MM.1S (cell line): ENCODE data around the gene KCNH8.

Experiments
- EZH2 ChIP-seq: fragments of 300-600 bp; sonication (generic); optimal IDR thresholded peaks from 2 replicates; pipeline ENCODE3; 2017; ENCODE audit warnings: low read depth, mild to moderate bottlenecking, antibody characterized with exemption, low read length, mixed read lengths
- EZH2phosphoT487 ChIP-seq: fragments of 300-600 bp; sonication (generic); IDR thresholded peaks from 2 replicates; pipeline ENCODE4 v1.6.1; 2018; ENCODE audit warnings: antibody characterized with exemption, low read length
- TF ChIP-seq, protein P1 (sequence below): fragments of 300-600 bp; sonication (generic); IDR thresholded peaks from 2 replicates; pipeline ENCODE4 v1.5.1; 2016; ENCODE audit warnings: antibody characterized with exemption, low read length, mixed read lengths

DNA sequence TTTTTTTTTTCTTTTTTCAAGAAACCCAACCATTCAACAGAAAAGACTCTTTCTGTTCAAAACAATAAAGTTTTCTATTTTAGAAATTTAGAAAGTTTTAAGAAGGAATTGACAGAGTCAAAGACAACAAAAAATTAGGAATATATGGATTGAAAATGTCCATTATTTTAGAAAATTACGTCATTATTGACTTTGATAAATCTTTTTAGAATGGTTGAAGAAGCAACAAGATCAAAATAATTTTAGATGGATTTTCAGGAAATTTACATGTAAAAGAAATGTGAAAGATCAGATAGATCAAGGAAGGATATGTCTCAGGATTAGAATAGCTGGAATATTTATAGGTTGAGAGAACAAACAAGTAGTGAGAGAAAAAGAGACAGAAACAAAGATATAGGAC, 8.4 kb upstream of the KCNH8 start:
- TF ChIP-seq, protein P1, sequence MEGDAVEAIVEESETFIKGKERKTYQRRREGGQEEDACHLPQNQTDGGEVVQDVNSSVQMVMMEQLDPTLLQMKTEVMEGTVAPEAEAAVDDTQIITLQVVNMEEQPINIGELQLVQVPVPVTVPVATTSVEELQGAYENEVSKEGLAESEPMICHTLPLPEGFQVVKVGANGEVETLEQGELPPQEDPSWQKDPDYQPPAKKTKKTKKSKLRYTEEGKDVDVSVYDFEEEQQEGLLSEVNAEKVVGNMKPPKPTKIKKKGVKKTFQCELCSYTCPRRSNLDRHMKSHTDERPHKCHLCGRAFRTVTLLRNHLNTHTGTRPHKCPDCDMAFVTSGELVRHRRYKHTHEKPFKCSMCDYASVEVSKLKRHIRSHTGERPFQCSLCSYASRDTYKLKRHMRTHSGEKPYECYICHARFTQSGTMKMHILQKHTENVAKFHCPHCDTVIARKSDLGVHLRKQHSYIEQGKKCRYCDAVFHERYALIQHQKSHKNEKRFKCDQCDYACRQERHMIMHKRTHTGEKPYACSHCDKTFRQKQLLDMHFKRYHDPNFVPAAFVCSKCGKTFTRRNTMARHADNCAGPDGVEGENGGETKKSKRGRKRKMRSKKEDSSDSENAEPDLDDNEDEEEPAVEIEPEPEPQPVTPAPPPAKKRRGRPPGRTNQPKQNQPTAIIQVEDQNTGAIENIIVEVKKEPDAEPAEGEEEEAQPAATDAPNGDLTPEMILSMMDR: no peak
- no peak for TF ChIP-seq EZH2
- TF ChIP-seq EZH2phosphoT487: no peak
